IMR-90 (cell line): ENCODE results near the gene SMOC1. TPM values are rescaled to one million over a fixed set of nuclear protein-coding genes. Genes with fewer than 3 reads are reported as not detected.

Source experiments
- ATAC-seq: fragments of 200-7000 bp; cut with Tn5 transposase; 2 replicates; pipeline ENCODE4 v1.9.1; 2020; ENCODE audit warnings: low read depth, mild to moderate bottlenecking, moderate library complexity
- BruUV-seq: library from RNA; stranded (reverse); fragments of 400-500 nt; replicated peaks from 2 replicates; lab custom pipeline; 2021; lab: Mats Ljungman, UMichigan
- CTCF ChIA-PET: fragments of 300-600 bp; formaldehyde crosslinking; extraction: SDS; loops from one replicate; lab custom pipeline; 2021; ENCODE audit warnings: antibody characterized with exemption; lab: Yijun Ruan, JAX
- POLR2A ChIA-PET: fragments of 300-600 bp; sonication (Branson Sonifier 250); formaldehyde crosslinking; loops from one replicate; lab custom pipeline; 2022; ENCODE audit warnings: antibody characterized with exemption; ENCODE audit not compliant: unreplicated experiment; lab: Charles Lee
- DNase-seq: peaks from one replicate; pipeline ENCODE4 v3.0.0; 2013
- H2AFZ ChIP-seq: replicated peaks from 2 replicates; pipeline ENCODE3; 2013; ENCODE audit warnings: low read length, mild to moderate bottlenecking; ENCODE audit not compliant: poor library complexity
- H2AK5ac ChIP-seq: 2 replicates; pipeline ENCODE4 v1.6.1; 2013; ENCODE audit warnings: low read depth, low read length, inconsistent platforms
- H2AK9ac ChIP-seq: replicated peaks from 2 replicates; pipeline ENCODE3; 2013; ENCODE audit warnings: mild to moderate bottlenecking, low read depth, low read length, moderate library complexity; ENCODE audit not compliant: poor library complexity
- H2BK120ac ChIP-seq: 2 replicates; pipeline ENCODE4 v1.6.1; 2013; ENCODE audit warnings: low read depth, low read length, inconsistent platforms
- H2BK15ac ChIP-seq: 3 replicates; pipeline ENCODE4 v1.6.1; 2013; ENCODE audit warnings: low read depth, low read length, inconsistent platforms
- H2BK20ac ChIP-seq: 2 replicates; pipeline ENCODE4 v1.6.1; 2013; ENCODE audit warnings: low read depth, mild to moderate bottlenecking, inconsistent platforms, low read length, moderate library complexity
- H2BK5ac ChIP-seq: 2 replicates; pipeline ENCODE4 v1.6.1; 2013; ENCODE audit warnings: mild to moderate bottlenecking, low read depth, low read length, inconsistent platforms; ENCODE audit not compliant: poor library complexity, severe bottlenecking
- H3K14ac ChIP-seq: replicated peaks from 2 replicates; pipeline ENCODE4 v1.6.1; 2013; ENCODE audit warnings: low read depth, low read length, inconsistent platforms
- H3K18ac ChIP-seq: 2 replicates; pipeline ENCODE4 v1.6.1; 2013; ENCODE audit warnings: low read depth, low read length, control low read depth
- H3K23ac ChIP-seq: 2 replicates; pipeline ENCODE4 v1.6.1; 2013; ENCODE audit warnings: low read depth, low read length, inconsistent platforms
- H3K27ac ChIP-seq: 2 replicates; pipeline ENCODE4 v1.5.1; 2013; ENCODE audit warnings: mild to moderate bottlenecking, control low read depth, low read length; ENCODE audit not compliant: insufficient read depth
- H3K27me3 ChIP-seq: 2 replicates; pipeline ENCODE4 v1.6.1; 2013; ENCODE audit warnings: low read length; ENCODE audit not compliant: control insufficient read depth, insufficient read depth
- H3K36me3 ChIP-seq: 2 replicates; pipeline ENCODE4 v1.6.1; 2013; ENCODE audit warnings: low read length, mixed read lengths; ENCODE audit not compliant: control insufficient read depth, insufficient read depth
- H3K4ac ChIP-seq: 2 replicates; pipeline ENCODE4 v1.6.1; 2013; ENCODE audit warnings: low read depth, low read length, inconsistent platforms
- H3K4me1 ChIP-seq: 2 replicates; pipeline ENCODE4 v1.6.1; 2013; ENCODE audit warnings: low read length, mixed read lengths; ENCODE audit not compliant: control insufficient read depth, insufficient read depth
- H3K4me2 ChIP-seq: 2 replicates; pipeline ENCODE4 v1.6.1; 2013; ENCODE audit warnings: low read depth, mild to moderate bottlenecking, control low read depth, low read length, moderate library complexity
- H3K4me3 ChIP-seq: 2 replicates; pipeline ENCODE4 v1.5.1; 2013; ENCODE audit warnings: low read depth, mild to moderate bottlenecking, control low read depth, low read length, moderate library complexity; ENCODE audit not compliant: insufficient read depth
- H3K56ac ChIP-seq: 2 replicates; pipeline ENCODE4 v1.6.1; 2013; ENCODE audit warnings: low read length, inconsistent platforms; ENCODE audit not compliant: insufficient read depth; ENCODE audit errors: extremely low read depth
- H3K79me1 ChIP-seq, 2 experiments: 2 replicates each; pipeline ENCODE4 v1.6.1; 2013; ENCODE audit warnings: low read length in 2 of 2, inconsistent platforms in 1 of 2, low read depth in 1 of 2
- H3K9ac ChIP-seq: 2 replicates; pipeline ENCODE4 v1.6.1; 2013; ENCODE audit warnings: low read depth, low read length, control low read depth
- H3K9me1 ChIP-seq: 2 replicates; pipeline ENCODE4 v1.6.1; 2013; ENCODE audit warnings: low read length, inconsistent platforms; ENCODE audit not compliant: insufficient read depth
- H3K9me3 ChIP-seq: 2 replicates; pipeline ENCODE4 v1.6.1; 2013; ENCODE audit warnings: low read length; ENCODE audit not compliant: control insufficient read depth, insufficient read depth
- H4K20me1 ChIP-seq: 2 replicates; pipeline ENCODE4 v1.6.1; 2013; ENCODE audit warnings: low read length, inconsistent platforms; ENCODE audit not compliant: insufficient read depth
- H4K5ac ChIP-seq: 2 replicates; pipeline ENCODE4 v1.6.1; 2013; ENCODE audit warnings: mild to moderate bottlenecking, low read depth, low read length, control low read depth
- H4K8ac ChIP-seq, 2 experiments: 2 replicates each; pipeline ENCODE4 v1.6.1; 2013; ENCODE audit warnings: low read depth in 2 of 2, low read length in 2 of 2, control low read depth in 1 of 2, inconsistent platforms in 1 of 2
- H4K91ac ChIP-seq: 2 replicates; pipeline ENCODE4 v1.6.1; 2013; ENCODE audit warnings: low read depth, low read length, inconsistent platforms; ENCODE audit not compliant: insufficient read depth
- CHD1 ChIP-seq: IDR thresholded peaks from 2 replicates; pipeline ENCODE4 v1.6.1; 2012; ENCODE audit warnings: low read depth, low read length, improper control_type of control experiment
- MAFK ChIP-seq: IDR thresholded peaks from 2 replicates; pipeline ENCODE4 v1.6.1; 2012; ENCODE audit warnings: low read depth, low read length, improper control_type of control experiment
- MAZ ChIP-seq: IDR thresholded peaks from 2 replicates; pipeline ENCODE4 v1.6.1; 2012; ENCODE audit warnings: low read depth, mild to moderate bottlenecking, low read length, improper control_type of control experiment, moderate library complexity, borderline replicate concordance
- POLR2A ChIP-seq: IDR thresholded peaks from 2 replicates; pipeline ENCODE4 v1.6.1; 2012; ENCODE audit warnings: mild to moderate bottlenecking, low read depth, low read length
- RAD21 ChIP-seq: IDR thresholded peaks from 2 replicates; pipeline ENCODE4 v1.6.1; 2012; ENCODE audit warnings: low read length, improper control_type of control experiment
- WGBS, 2 experiments: methylation state at CpG; one replicate each; pipeline versions ENCODE4 v1.1.5 to v1.1.7; 2013; ENCODE audit warnings: missing lambda C conversion rate in 2 of 2; ENCODE audit not compliant: insufficient read length in 1 of 2; ENCODE audit errors: extremely low coverage in 2 of 2; 5-methylcytosine and 5-hydroxymethylcytosine counted together
- dilution Hi-C: fragments of 300-500 bp; cut with HindIII; formaldehyde crosslinking; loops from one replicate; pipeline ENCODE4 v1.14.3; 2018; ENCODE audit warnings: low sequenced_read_pairs; ENCODE audit not compliant: unreplicated experiment
- in situ Hi-C: fragments of 300-500 bp; cut with MboI; formaldehyde crosslinking; loops from 3 replicates; pipeline ENCODE4 v1.14.3; 2019; ENCODE audit warnings: low sequenced_read_pairs, inconsistent platforms, mixed read lengths
- intact Hi-C: fragments of 100-400 bp; cut with micrococcal nuclease; formaldehyde crosslinking; loops from 2 replicates; pipeline ENCODE4 v1.10.0; 2022
- polyA plus RNA-seq, 3 experiments: library from polyadenylated mRNA; depleted of rRNA; stranded (reverse); fragments of >200 nt; gene quantifications; 2 replicates each; pipeline ENCODE4 v1.2.3, GENCODE V29; 2012; ENCODE audit warnings: low replicate concordance in 1 of 3
- total RNA-seq: library from RNA; depleted of rRNA; stranded (reverse); fragments of >200 nt; gene quantifications from 2 replicates; pipeline ENCODE4 v1.2.3, GENCODE V29; 2012
- TF ChIP-seq, protein P1 (sequence below): fragments of 150-350 bp; IDR thresholded peaks from 2 replicates; pipeline ENCODE4 v1.6.1; 2017; ENCODE audit warnings: mild to moderate bottlenecking, antibody characterized with exemption, low read length, low read depth

SMOC1 gene
- total and polyA plus RNA-seq, 2 of the 4 experiments (the other 2 are of a cell fraction), result 0.90 to 4.1 TPM

DNA sequence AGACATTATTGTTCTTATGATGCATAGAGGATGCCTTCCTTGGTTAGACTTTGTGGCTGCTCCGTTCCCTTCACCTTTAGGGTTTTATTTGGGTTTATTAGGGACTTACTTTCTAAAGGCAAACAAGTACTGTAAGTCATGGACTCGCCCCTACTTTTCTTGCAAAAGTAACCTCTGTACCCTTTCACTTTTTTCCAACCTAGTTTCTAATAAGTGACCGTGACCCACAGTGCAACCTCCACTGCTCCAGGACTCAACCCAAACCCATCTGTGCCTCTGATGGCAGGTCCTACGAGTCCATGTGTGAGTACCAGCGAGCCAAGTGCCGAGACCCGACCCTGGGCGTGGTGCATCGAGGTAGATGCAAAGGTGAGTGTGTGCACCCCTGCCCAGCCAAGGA, 72.7 kb downstream of the SMOC1 start:
- TF ChIP-seq POLR2A (no peak), RAD21 (no peak), MAZ (no peak), CHD1 (no peak), MAFK (no peak)
- TF ChIP-seq, protein P1, sequence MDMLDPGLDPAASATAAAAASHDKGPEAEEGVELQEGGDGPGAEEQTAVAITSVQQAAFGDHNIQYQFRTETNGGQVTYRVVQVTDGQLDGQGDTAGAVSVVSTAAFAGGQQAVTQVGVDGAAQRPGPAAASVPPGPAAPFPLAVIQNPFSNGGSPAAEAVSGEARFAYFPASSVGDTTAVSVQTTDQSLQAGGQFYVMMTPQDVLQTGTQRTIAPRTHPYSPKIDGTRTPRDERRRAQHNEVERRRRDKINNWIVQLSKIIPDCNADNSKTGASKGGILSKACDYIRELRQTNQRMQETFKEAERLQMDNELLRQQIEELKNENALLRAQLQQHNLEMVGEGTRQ, result no peak
- ATAC-seq (no peak), DNase-seq (no peak)
- no peak overlapping the region for H2AFZ ChIP-seq
- ChIA-PET POLR2A (no interaction called here), CTCF (interaction anchor here (0.7 kb wide), 1 partner anchor 824 kb away, joined by 4 read pairs; no protein-coding TSS in a partner anchor)
- H3K56ac ChIP-seq, result no peak overlapping the region
- intact Hi-C loops, result no loop called here
- no peak overlapping the region for H3K4me3 ChIP-seq
- no peak overlapping the region for H3K9ac ChIP-seq
- H3K9me1 ChIP-seq, result no peaks in the 10 kb centered on the region
- H2BK15ac ChIP-seq, result no peak overlapping the region
- 50% methylated on average over 2 of the region's 9 CpGs; no CpG with 5 or more reads in 1 of the 2 experiments for WGBS, 2 experiments
- H3K27me3 ChIP-seq, result no peaks in the 10 kb centered on the region
- no peak overlapping the region for H2AK5ac ChIP-seq
- no peaks in the 10 kb centered on the region for H3K9me3 ChIP-seq
- no peak overlapping the region for H2AK9ac ChIP-seq
- H3K4me2 ChIP-seq, result no peak overlapping the region
- no peak overlapping the region for H3K18ac ChIP-seq
- no peak overlapping the region for H2BK120ac ChIP-seq
- H3K27ac ChIP-seq, result no peak overlapping the region
- H4K20me1 ChIP-seq, result no peaks in the 10 kb centered on the region
- no peak overlapping the region for H4K8ac ChIP-seq
- H3K79me1 ChIP-seq, result 0 out of 4 replicates have a peak, but pooled peaks cover 0 to 3% of the 10 kb centered on the region in 2 experiments
- in situ Hi-C loops, result no loop called here
- no peak overlapping the region for H3K14ac ChIP-seq
- no peak overlapping the region for H4K5ac ChIP-seq
- H3K23ac ChIP-seq, result no peak overlapping the region
- H3K4ac ChIP-seq, result no peak overlapping the region
- peaks cover 8% of the 10 kb centered on the region for H3K36me3 ChIP-seq
- H2BK20ac ChIP-seq, result no peak overlapping the region
- BruUV-seq, result no TSS peak
- dilution Hi-C loops, result no loop called here
- no peak overlapping the region for H2BK5ac ChIP-seq
- H3K4me1 ChIP-seq, result no peaks in the 10 kb centered on the region; the same call in 1 of the 2 replicates
- H4K91ac ChIP-seq, result no peak overlapping the region
